Uterus (tissue), 2 donors: Measurements from ENCODE around the gene MNS1.

Source experiments
- POLR2A ChIP-seq, 2 donors: fragments of 450-650 bp; IDR thresholded peaks; one replicate each; pipeline ENCODE4 v1.6.1; 2016; ENCODE audit warnings: antibody characterized with exemption in 2 of 2, mild to moderate bottlenecking in 1 of 2, moderate library complexity in 1 of 2
- TF ChIP-seq, protein P1 (sequence below), 4 experiments: fragments of 200-600 bp in 2 of 4; fragments of 450-650 bp in 2 of 4; sonication (generic) in 2 of 4; IDR thresholded peaks; one replicate each; pipeline ENCODE4 v1.5.1; 2016 to 2019; ENCODE audit warnings: antibody characterized with exemption in 4 of 4, mild to moderate bottlenecking in 2 of 4, moderate library complexity in 1 of 4

DNA sequence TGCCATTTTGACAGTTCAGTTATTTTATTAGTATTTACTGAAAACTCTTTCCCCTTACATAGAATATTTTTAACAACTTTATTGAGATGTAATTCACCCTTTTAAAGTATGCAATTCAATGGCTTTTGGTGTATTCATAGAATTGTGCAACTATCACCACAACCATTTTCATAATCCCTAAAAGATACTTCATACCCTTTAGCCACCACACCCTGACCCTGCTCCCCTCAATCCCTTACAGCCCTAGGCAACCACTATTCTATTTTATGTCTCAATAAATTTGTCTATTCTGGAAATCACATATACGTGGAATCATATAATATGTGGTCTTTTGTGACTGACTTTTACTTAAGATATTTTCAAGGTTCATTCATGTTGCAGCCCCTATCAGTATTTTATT lies 70.0 kb downstream of the MNS1 start:
- TF ChIP-seq, protein P1, sequence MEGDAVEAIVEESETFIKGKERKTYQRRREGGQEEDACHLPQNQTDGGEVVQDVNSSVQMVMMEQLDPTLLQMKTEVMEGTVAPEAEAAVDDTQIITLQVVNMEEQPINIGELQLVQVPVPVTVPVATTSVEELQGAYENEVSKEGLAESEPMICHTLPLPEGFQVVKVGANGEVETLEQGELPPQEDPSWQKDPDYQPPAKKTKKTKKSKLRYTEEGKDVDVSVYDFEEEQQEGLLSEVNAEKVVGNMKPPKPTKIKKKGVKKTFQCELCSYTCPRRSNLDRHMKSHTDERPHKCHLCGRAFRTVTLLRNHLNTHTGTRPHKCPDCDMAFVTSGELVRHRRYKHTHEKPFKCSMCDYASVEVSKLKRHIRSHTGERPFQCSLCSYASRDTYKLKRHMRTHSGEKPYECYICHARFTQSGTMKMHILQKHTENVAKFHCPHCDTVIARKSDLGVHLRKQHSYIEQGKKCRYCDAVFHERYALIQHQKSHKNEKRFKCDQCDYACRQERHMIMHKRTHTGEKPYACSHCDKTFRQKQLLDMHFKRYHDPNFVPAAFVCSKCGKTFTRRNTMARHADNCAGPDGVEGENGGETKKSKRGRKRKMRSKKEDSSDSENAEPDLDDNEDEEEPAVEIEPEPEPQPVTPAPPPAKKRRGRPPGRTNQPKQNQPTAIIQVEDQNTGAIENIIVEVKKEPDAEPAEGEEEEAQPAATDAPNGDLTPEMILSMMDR (IDR thresholded peaks at IDR 0.05) = no peak
- TF ChIP-seq POLR2A (IDR thresholded peaks at IDR 0.05) = no peak
